Parathyroid adenoma (tissue), 2 donors: ENCODE measurements around the gene AGBL1.

Source experiments
- H2AFZ ChIP-seq: fragments of 300-600 bp; sonication (generic); one replicate; pipeline ENCODE4 v1.7.0; 2017; ENCODE audit warnings: antibody characterized with exemption, mild to moderate bottlenecking
- H3K27ac ChIP-seq: fragments of 300-600 bp; sonication (generic); one replicate; pipeline ENCODE4 v1.7.0; 2017
- H3K27me3 ChIP-seq: fragments of 300-600 bp; sonication (generic); one replicate; pipeline ENCODE4 v1.7.0; 2017; ENCODE audit warnings: low read length; ENCODE audit not compliant: control insufficient read depth, insufficient read depth
- H3K36me3 ChIP-seq: fragments of 300-600 bp; sonication (generic); one replicate; pipeline ENCODE4 v1.7.0; 2017; ENCODE audit warnings: low read length; ENCODE audit not compliant: control insufficient read depth, insufficient read depth
- H3K4me1 ChIP-seq: fragments of 300-600 bp; sonication (generic); one replicate; pipeline ENCODE4 v1.7.0; 2017; ENCODE audit warnings: control low read depth
- H3K4me2 ChIP-seq: fragments of 300-600 bp; sonication (generic); one replicate; pipeline ENCODE4 v1.7.0; 2017; ENCODE audit warnings: low read length
- H3K4me3 ChIP-seq: fragments of 300-600 bp; sonication (generic); one replicate; pipeline ENCODE4 v1.7.0; 2017; ENCODE audit warnings: low read depth, low read length
- H3K79me2 ChIP-seq: fragments of 300-600 bp; sonication (generic); one replicate; pipeline ENCODE4 v1.7.0; 2017; ENCODE audit warnings: control low read depth
- H3K9ac ChIP-seq: fragments of 300-600 bp; sonication (generic); one replicate; pipeline ENCODE4 v1.7.0; 2017; ENCODE audit warnings: mild to moderate bottlenecking
- H3K9me3 ChIP-seq: fragments of 300-600 bp; sonication (generic); one replicate; pipeline ENCODE4 v1.7.0; 2017; ENCODE audit warnings: low read length; ENCODE audit not compliant: control insufficient read depth
- TF ChIP-seq, protein P1 (sequence below): fragments of 300-600 bp; sonication (generic); IDR thresholded peaks from one replicate; pipeline ENCODE4 v1.7.0; 2017; ENCODE audit warnings: antibody characterized with exemption, mild to moderate bottlenecking
- donor health status: primary hyperparathyroidism.

AGBL1 gene

DNA sequence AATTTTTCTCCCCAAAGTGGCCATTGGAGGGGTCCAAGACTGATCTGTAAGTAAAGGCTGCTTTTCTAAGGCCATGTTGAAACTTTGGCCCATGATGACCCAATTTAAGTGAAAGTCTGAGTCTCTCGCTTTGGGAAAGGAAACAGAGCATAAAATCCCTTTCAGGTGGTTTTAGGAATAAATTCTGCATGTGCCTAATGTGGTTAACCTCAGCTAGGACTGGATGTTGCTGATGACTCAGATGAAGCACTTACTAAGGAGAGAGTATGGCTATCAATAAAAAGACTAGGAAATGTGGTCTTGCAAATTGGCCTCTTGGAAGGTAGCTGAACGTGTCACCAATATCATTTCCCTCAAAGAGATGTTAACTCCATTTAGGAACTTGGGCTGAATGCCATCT is 458.5 kb downstream of the AGBL1 start:
- Histone ChIP-seq H2AFZ (no peak overlapping the region), H3K79me2 (no peaks in the 10 kb centered on the region), H3K27ac (no peak overlapping the region), H3K9ac (no peak overlapping the region), H3K4me1 (no peaks in the 10 kb centered on the region), H3K27me3 (no peaks in the 10 kb centered on the region), H3K9me3 (no peaks in the 10 kb centered on the region), H3K4me2 (no peak overlapping the region), H3K36me3 (no peaks in the 10 kb centered on the region), H3K4me3 (no peak overlapping the region)
- TF ChIP-seq, protein P1, sequence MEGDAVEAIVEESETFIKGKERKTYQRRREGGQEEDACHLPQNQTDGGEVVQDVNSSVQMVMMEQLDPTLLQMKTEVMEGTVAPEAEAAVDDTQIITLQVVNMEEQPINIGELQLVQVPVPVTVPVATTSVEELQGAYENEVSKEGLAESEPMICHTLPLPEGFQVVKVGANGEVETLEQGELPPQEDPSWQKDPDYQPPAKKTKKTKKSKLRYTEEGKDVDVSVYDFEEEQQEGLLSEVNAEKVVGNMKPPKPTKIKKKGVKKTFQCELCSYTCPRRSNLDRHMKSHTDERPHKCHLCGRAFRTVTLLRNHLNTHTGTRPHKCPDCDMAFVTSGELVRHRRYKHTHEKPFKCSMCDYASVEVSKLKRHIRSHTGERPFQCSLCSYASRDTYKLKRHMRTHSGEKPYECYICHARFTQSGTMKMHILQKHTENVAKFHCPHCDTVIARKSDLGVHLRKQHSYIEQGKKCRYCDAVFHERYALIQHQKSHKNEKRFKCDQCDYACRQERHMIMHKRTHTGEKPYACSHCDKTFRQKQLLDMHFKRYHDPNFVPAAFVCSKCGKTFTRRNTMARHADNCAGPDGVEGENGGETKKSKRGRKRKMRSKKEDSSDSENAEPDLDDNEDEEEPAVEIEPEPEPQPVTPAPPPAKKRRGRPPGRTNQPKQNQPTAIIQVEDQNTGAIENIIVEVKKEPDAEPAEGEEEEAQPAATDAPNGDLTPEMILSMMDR: no peak

DNA sequence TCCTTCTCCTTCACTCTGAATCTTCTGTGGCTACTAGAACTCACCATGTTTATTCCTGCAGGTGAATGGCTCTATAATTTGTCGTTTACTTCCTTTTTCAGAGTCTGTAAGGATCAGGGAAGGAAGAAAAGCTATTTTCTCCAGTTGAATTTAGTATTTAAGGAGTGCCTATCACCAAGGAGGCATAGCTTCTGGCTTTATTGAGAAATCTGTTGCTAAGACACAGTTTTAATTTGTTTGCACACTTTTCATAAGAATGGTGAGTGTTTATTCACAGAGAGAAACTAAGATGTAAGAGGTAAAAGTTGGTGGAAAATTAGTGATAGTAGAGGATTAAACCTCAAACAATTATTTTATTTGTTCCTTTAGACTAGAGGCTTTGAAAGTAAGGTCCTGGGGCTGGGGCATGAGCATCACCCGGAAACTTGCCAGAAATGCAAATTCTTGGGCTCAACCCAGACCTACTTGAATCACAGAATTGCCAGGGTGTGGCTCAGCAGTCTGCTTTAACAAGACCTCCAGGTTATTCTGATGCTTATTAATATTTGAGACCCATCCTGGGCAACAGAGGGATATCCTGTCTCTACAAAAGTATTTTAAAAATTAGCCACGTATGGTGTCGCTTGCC is 461.3 kb downstream of the AGBL1 start:
- Histone ChIP-seq H3K4me2 (no peak overlapping the region), H3K9me3 (no peaks in the 10 kb centered on the region), H2AFZ (no peak overlapping the region), H3K4me3 (no peak overlapping the region), H3K36me3 (no peaks in the 10 kb centered on the region), H3K79me2 (no peaks in the 10 kb centered on the region), H3K9ac (no peak overlapping the region), H3K4me1 (no peaks in the 10 kb centered on the region), H3K27ac (no peak overlapping the region), H3K27me3 (no peaks in the 10 kb centered on the region)
- TF ChIP-seq, protein P1: no peak

DNA sequence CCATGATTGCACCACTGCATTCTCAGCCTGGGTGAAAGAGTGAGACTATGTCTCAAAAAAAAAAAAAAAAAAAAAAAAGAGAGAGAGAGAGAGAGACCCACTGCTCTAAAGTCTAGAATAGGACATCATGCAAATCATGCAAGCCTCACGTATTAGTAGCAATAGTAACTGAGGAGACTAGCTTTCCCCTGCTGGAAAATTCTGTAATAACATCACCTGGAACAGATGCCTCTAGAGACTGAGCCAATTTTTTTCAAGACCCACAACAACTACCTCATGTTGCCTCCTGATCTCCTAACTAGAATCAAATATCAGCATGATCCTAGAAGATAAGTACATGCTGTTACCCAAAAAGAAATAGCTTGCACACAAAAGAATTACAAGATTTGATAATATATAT is 461.9 kb downstream of the AGBL1 start:
- Histone ChIP-seq H3K27ac (no peak overlapping the region), H3K4me3 (no peak overlapping the region), H3K36me3 (no peaks in the 10 kb centered on the region), H3K27me3 (no peaks in the 10 kb centered on the region), H2AFZ (no peak overlapping the region), H3K4me1 (no peaks in the 10 kb centered on the region), H3K9me3 (no peaks in the 10 kb centered on the region), H3K9ac (no peak overlapping the region), H3K79me2 (no peaks in the 10 kb centered on the region), H3K4me2 (no peak overlapping the region)
- TF ChIP-seq, protein P1: no peak

DNA sequence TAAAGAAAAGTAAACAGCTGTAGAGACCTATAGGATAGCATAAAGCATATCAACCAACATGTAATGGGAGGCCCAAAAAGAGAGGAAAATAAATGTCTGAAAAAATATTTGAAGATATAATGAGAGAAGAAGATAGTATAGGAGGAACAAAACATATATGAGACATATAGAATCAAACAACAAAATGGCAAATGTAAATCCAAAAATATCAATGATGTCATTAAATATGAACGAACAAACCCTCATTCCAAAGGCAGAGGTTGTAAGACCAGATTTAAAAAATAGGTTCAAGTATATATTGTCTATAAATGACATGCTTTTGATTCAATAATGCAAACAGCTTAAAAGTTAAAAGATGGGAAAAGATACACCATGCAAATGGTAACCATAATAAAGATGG is 470.4 kb downstream of the AGBL1 start:
- Histone ChIP-seq H3K36me3 (no peaks in the 10 kb centered on the region), H3K4me3 (no peak overlapping the region), H3K9ac (no peak overlapping the region), H3K4me1 (no peaks in the 10 kb centered on the region), H3K27ac (no peak overlapping the region), H3K4me2 (no peak overlapping the region), H3K27me3 (no peaks in the 10 kb centered on the region), H3K9me3 (no peaks in the 10 kb centered on the region), H2AFZ (no peak overlapping the region), H3K79me2 (no peaks in the 10 kb centered on the region)
- TF ChIP-seq, protein P1: no peak

DNA sequence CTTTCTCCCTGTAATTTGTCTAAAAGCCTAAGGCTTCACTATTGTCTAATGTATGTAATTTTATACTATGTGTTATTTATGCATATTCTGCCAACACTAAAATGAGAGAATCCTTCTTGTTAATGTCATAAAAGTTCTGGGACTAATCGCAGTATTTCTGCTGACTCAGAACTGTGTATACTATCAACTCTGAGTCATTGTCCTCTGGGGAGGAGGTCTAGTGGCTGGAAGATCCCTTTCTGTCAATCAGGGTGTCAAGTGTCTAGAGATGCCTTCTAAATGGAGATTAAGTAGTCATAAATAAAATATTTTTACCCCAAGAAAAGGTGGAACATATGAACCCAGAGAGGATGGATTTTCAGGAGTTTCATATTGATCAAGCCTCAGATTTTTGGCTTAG is 473.4 kb downstream of the AGBL1 start:
- Histone ChIP-seq H3K4me1 (no peaks in the 10 kb centered on the region), H3K27ac (no peak overlapping the region), H3K27me3 (no peaks in the 10 kb centered on the region), H3K4me3 (no peak overlapping the region), H3K9ac (no peak overlapping the region), H3K79me2 (no peaks in the 10 kb centered on the region), H2AFZ (no peak overlapping the region), H3K9me3 (no peaks in the 10 kb centered on the region), H3K4me2 (no peak overlapping the region), H3K36me3 (no peaks in the 10 kb centered on the region)
- TF ChIP-seq, protein P1: no peak
